HCT116 (cell line): Measurements from ENCODE around the gene SLC25A13. TPM values are rescaled to one million over a fixed set of nuclear protein-coding genes. Genes with fewer than 3 reads are reported as not detected.

ENCODE experiments used
- ATAC-seq: fragments of 200-7000 bp; cut with Tn5 transposase; 2 replicates; pipeline ENCODE4 v1.9.1; 2020; ENCODE audit warnings: mild to moderate bottlenecking, moderate library complexity
- BruUV-seq: library from RNA; stranded (reverse); fragments of 400-500 nt; replicated peaks from 2 replicates; lab custom pipeline; 2021; lab: Mats Ljungman, UMichigan
- CTCF ChIA-PET: fragments of 300-600 bp; sonication (Branson Sonifier 250); formaldehyde crosslinking; loops from one replicate; lab custom pipeline; 2021; ENCODE audit warnings: antibody characterized with exemption; lab: Charles Lee
- POLR2A ChIA-PET: fragments of 300-600, 350-600 bp; sonication (Branson Sonifier 250); formaldehyde crosslinking; loops from one replicate; lab custom pipeline; 2021; ENCODE audit warnings: antibody characterized with exemption; lab: Charles Lee
- RAD21 ChIA-PET, 2 experiments: fragments of 300-600 bp; sonication (Branson Sonifier 250); formaldehyde crosslinking; loops; one replicate each; lab custom pipeline; 2023; ENCODE audit warnings: low total read pairs in 2 of 2; ENCODE audit not compliant: uncharacterized antibody in 2 of 2, unreplicated experiment in 2 of 2, low non-redundant PET in 1 of 2; lab: Charles Lee
- DNase-seq: peaks from one replicate; pipeline ENCODE4 v3.0.0-alpha.2; 2010; ENCODE audit warnings: low read depth, low spot score
- H2AFZ ChIP-seq: fragments of 200-600 bp; shearing (Covaris generic), sonication (generic); 2 replicates; pipeline ENCODE4 v1.6.1; 2017; ENCODE audit warnings: low read depth, mixed run types, mixed read lengths, antibody characterized with exemption, low read length; ENCODE audit not compliant: poor library complexity, severe bottlenecking
- H3K27ac ChIP-seq: 2 replicates; pipeline ENCODE4 v1.5.1; 2012; ENCODE audit warnings: low read depth, low read length
- H3K27me3 ChIP-seq: fragments of 200-600 bp; sonication (generic); 2 replicates; pipeline ENCODE4 v1.6.1; 2016; ENCODE audit warnings: mixed run types, low read length, mixed read lengths; ENCODE audit not compliant: insufficient read depth
- H3K36me3 ChIP-seq, 2 experiments: fragments of 200-500 bp in 1 of 2; fragments of 200-600 bp in 1 of 2; sonication (Bioruptor generic) in 1 of 2; sonication (generic) in 1 of 2; 2 replicates each; pipeline versions ENCODE4 v1.5.1 to v1.6.1; 2014 to 2016; ENCODE audit warnings: low read length in 2 of 2, inconsistent platforms in 1 of 2, mixed read lengths in 1 of 2, mixed run types in 1 of 2; ENCODE audit not compliant: insufficient read depth in 2 of 2, control insufficient read depth in 1 of 2
- H3K4me1 ChIP-seq, 2 experiments: fragments of 200-600 bp in 1 of 2; sonication (generic) in 1 of 2; 2 replicates each; pipeline versions ENCODE4 v1.5.1 to v1.6.1; 2012 to 2017; ENCODE audit warnings: low read length in 2 of 2, inconsistent platforms in 1 of 2, mild to moderate bottlenecking in 1 of 2, mixed read lengths in 1 of 2, mixed run types in 1 of 2, moderate library complexity in 1 of 2; ENCODE audit not compliant: insufficient read depth in 2 of 2, control insufficient read depth in 1 of 2
- H3K4me2 ChIP-seq: fragments of 200-600 bp; sonication (generic); 2 replicates; pipeline ENCODE4 v1.6.1; 2017; ENCODE audit warnings: mixed run types, low read length, mixed read lengths
- H3K4me3 ChIP-seq, 2 experiments: fragments of 200-600 bp in 1 of 2; sonication (generic) in 1 of 2; replicated peaks in 1 of 2; 2 replicates each; pipeline ENCODE4 v1.5.1; 2011 to 2016; ENCODE audit warnings: low read length in 2 of 2, control low read depth in 1 of 2, low read depth in 1 of 2, mild to moderate bottlenecking in 1 of 2, mixed read lengths in 1 of 2, mixed run types in 1 of 2
- H3K79me2 ChIP-seq: fragments of 200-600 bp; sonication (generic); 2 replicates; pipeline ENCODE4 v1.6.1; 2017; ENCODE audit warnings: mild to moderate bottlenecking, mixed run types, low read length, moderate library complexity, mixed read lengths; ENCODE audit not compliant: insufficient read depth
- H3K9ac ChIP-seq: fragments of 200-600 bp; sonication (generic); 2 replicates; pipeline ENCODE4 v1.6.1; 2016; ENCODE audit warnings: low read length, mixed read lengths
- H3K9me2 ChIP-seq: fragments of 200-600 bp; sonication (generic), shearing (Covaris generic); 2 replicates; pipeline ENCODE4 v1.6.1; 2017; ENCODE audit warnings: mixed run types, mild to moderate bottlenecking, moderate library complexity; ENCODE audit not compliant: insufficient read depth
- H3K9me3 ChIP-seq, 2 experiments: fragments of 200-500 bp in 1 of 2; fragments of 200-600 bp in 1 of 2; sonication (Bioruptor generic) in 1 of 2; sonication (generic) in 1 of 2; 2 replicates each; pipeline ENCODE4 v1.6.1; 2014 to 2017; ENCODE audit warnings: low read length in 2 of 2, mixed read lengths in 2 of 2, inconsistent platforms in 1 of 2, low read depth in 1 of 2, mild to moderate bottlenecking in 1 of 2, mixed run types in 1 of 2, moderate library complexity in 1 of 2; ENCODE audit not compliant: control insufficient read depth in 1 of 2, insufficient read depth in 1 of 2
- H4K20me1 ChIP-seq: fragments of 200-600 bp; sonication (generic), shearing (Covaris generic); 2 replicates; pipeline ENCODE4 v1.6.1; 2017; ENCODE audit warnings: mixed run types, mild to moderate bottlenecking, moderate library complexity; ENCODE audit not compliant: insufficient read depth
- CBX3 ChIP-seq: IDR thresholded peaks from 2 replicates; pipeline ENCODE4 v1.6.1; 2012; ENCODE audit warnings: low read depth
- CEBPB ChIP-seq: IDR thresholded peaks from 2 replicates; pipeline ENCODE4 v1.6.1; 2012; ENCODE audit warnings: low read depth
- CTCF ChIP-seq, 3 experiments: fragments of 200-600 bp in 1 of 3; sonication (generic) in 1 of 3; IDR thresholded peaks in 2 of 3; conservative IDR thresholded peaks in 1 of 3; 2 replicates each; pipeline ENCODE4 v1.5.1; 2012 to 2017; ENCODE audit warnings: low read depth in 2 of 3, low read length in 2 of 3, antibody characterized with exemption in 1 of 3, borderline replicate concordance in 1 of 3, control low read depth in 1 of 3, mild to moderate bottlenecking in 1 of 3, mixed read lengths in 1 of 3, mixed run types in 1 of 3, moderate library complexity in 1 of 3; ENCODE audit not compliant: insufficient read depth in 1 of 3
- EGR1 ChIP-seq: IDR thresholded peaks from 2 replicates; pipeline ENCODE4 v1.6.1; 2012; ENCODE audit warnings: low read depth
- EZH2phosphoT487 ChIP-seq: fragments of 200-600 bp; IDR thresholded peaks from 2 replicates; pipeline ENCODE4 v1.6.1; 2018; ENCODE audit warnings: antibody characterized with exemption, borderline replicate concordance
- FOSL1 ChIP-seq: IDR thresholded peaks from 2 replicates; pipeline ENCODE4 v1.6.1; 2012; ENCODE audit warnings: low read depth
- JUND ChIP-seq: IDR thresholded peaks from 2 replicates; pipeline ENCODE4 v1.6.1; 2012
- MAX ChIP-seq: IDR thresholded peaks from 2 replicates; pipeline ENCODE4 v1.6.1; 2012
- RAD21 ChIP-seq: IDR thresholded peaks from 2 replicates; pipeline ENCODE4 v1.6.1; 2012; ENCODE audit warnings: low read depth, mild to moderate bottlenecking
- SP1 ChIP-seq: IDR thresholded peaks from 2 replicates; pipeline ENCODE4 v1.6.1; 2012; ENCODE audit warnings: low read depth
- SRF ChIP-seq: IDR thresholded peaks from 2 replicates; pipeline ENCODE4 v1.6.1; 2012; ENCODE audit warnings: low read depth
- ZFX ChIP-seq: fragments of 450-650 bp; IDR thresholded peaks from 2 replicates; pipeline ENCODE4 v1.6.1; 2017
- ZNF274 ChIP-seq: fragments of 200-500 bp; sonication (Bioruptor generic); IDR thresholded peaks from 2 replicates; pipeline ENCODE4 v1.6.1; 2014; ENCODE audit warnings: mild to moderate bottlenecking, low read depth, low read length, inconsistent platforms
- intact Hi-C: fragments of 100-400 bp; cut with micrococcal nuclease; formaldehyde crosslinking; loops from 2 replicates; pipeline ENCODE4 v1.10.0; 2022
- total RNA-seq: library from RNA; stranded (reverse); gene quantifications from one replicate; pipeline ENCODE4 v1.2.1, GENCODE V29; 2021; ENCODE audit not compliant: unreplicated experiment
- TF ChIP-seq, protein P1 (sequence below): IDR thresholded peaks from 2 replicates; pipeline ENCODE4 v1.6.1; 2012; ENCODE audit warnings: low read depth

The SLC25A13 gene
- total RNA-seq, 1 experiment from 2014 or later = 19.3 TPM

- no peak for ATAC-seq
- TF ChIP-seq CTCF (IDR thresholded peaks at IDR 0.05 in 2 of 3, conservative IDR thresholded peaks at IDR 0.05 in 1 of 3; ENCODE audit: borderline replicate concordance in 1 of 3, insufficient read depth in 1 of 3, low read depth in 2 of 3, low read length in 2 of 3) (no peak), JUND (no peak), SP1 (no peak), RAD21 (no peak), EZH2phosphoT487 (no peak), CEBPB (no peak)
- TF ChIP-seq, all 23 proteins: peak for 0
- Histone ChIP-seq H3K4me3 (no peak overlapping the region), H3K36me3 (peaks cover 0 to 2% of the 10 kb centered on the region in 2 experiments; a peak in 1 of 4 replicates), H4K20me1 (no peaks in the 10 kb centered on the region; the same call in none of the 2 replicates), H3K27me3 (no peaks in the 10 kb centered on the region), H3K27ac (no peak overlapping the region), H3K4me2 (no peak overlapping the region), H3K9ac (no peak overlapping the region), H2AFZ (no peak overlapping the region), H3K9me2 (no peaks in the 10 kb centered on the region), H3K4me1 (no peaks in the 10 kb centered on the region), H3K79me2 (no peaks in the 10 kb centered on the region; the same call in 1 of the 2 replicates), H3K9me3 (no peaks in the 10 kb centered on the region)
- ChIA-PET POLR2A (no interaction called here), RAD21 (no interaction called here), CTCF (no interaction called here)
- intact Hi-C loops = no loop called here
- DNase-seq = no peak
- BruUV-seq = no TSS peak
Measured at GRCh38 chr7:96273716-96274115, 48.2 kb downstream of the SLC25A13 start.

- Histone ChIP-seq H3K27ac (no peak overlapping the region), H4K20me1 (no peaks in the 10 kb centered on the region; the same call in none of the 2 replicates), H2AFZ (no peak overlapping the region), H3K79me2 (no peaks in the 10 kb centered on the region; the same call in 1 of the 2 replicates), H3K9me2 (no peaks in the 10 kb centered on the region), H3K9me3 (no peaks in the 10 kb centered on the region), H3K27me3 (no peaks in the 10 kb centered on the region), H3K4me1 (no peaks in the 10 kb centered on the region), H3K4me3 (no peak overlapping the region), H3K36me3 (peaks cover 0 to 2% of the 10 kb centered on the region in 2 experiments; a peak in 1 of 4 replicates), H3K4me2 (no peak overlapping the region), H3K9ac (no peak overlapping the region)
- intact Hi-C loops = no loop called here
- TF ChIP-seq ZFX = no peak
- no peak for TF ChIP-seq SRF
- TF ChIP-seq CEBPB = no peak
- TF ChIP-seq MAX = no peak
- no peak for TF ChIP-seq CBX3
- no peak for TF ChIP-seq ZNF274
- TF ChIP-seq EGR1 = no peak
- TF ChIP-seq, protein P1, sequence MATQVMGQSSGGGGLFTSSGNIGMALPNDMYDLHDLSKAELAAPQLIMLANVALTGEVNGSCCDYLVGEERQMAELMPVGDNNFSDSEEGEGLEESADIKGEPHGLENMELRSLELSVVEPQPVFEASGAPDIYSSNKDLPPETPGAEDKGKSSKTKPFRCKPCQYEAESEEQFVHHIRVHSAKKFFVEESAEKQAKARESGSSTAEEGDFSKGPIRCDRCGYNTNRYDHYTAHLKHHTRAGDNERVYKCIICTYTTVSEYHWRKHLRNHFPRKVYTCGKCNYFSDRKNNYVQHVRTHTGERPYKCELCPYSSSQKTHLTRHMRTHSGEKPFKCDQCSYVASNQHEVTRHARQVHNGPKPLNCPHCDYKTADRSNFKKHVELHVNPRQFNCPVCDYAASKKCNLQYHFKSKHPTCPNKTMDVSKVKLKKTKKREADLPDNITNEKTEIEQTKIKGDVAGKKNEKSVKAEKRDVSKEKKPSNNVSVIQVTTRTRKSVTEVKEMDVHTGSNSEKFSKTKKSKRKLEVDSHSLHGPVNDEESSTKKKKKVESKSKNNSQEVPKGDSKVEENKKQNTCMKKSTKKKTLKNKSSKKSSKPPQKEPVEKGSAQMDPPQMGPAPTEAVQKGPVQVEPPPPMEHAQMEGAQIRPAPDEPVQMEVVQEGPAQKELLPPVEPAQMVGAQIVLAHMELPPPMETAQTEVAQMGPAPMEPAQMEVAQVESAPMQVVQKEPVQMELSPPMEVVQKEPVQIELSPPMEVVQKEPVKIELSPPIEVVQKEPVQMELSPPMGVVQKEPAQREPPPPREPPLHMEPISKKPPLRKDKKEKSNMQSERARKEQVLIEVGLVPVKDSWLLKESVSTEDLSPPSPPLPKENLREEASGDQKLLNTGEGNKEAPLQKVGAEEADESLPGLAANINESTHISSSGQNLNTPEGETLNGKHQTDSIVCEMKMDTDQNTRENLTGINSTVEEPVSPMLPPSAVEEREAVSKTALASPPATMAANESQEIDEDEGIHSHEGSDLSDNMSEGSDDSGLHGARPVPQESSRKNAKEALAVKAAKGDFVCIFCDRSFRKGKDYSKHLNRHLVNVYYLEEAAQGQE = no peak
- no peak for TF ChIP-seq FOSL1
- TF ChIP-seq RAD21 = no peak
- no peak for TF ChIP-seq SP1
- TF ChIP-seq EZH2phosphoT487 = no peak
- no peak for TF ChIP-seq JUND
- DNase-seq (no peak), ATAC-seq (no peak)
- ChIA-PET RAD21 (no interaction called here), POLR2A (no interaction called here), CTCF (no interaction called here)
- BruUV-seq = no TSS peak
Measured at GRCh38 chr7:96269246-96269994, 52.5 kb downstream of the SLC25A13 start.
